HG03064 (cell line): ENCODE measurements around the gene EEF2K.

ENCODE experiments used
- ATAC-seq: cut with Tn5 transposase; IDR thresholded peaks from one replicate; pipeline ENCODE4 v1.9.1; 2021; ENCODE audit warnings: low read depth; ENCODE audit not compliant: unreplicated experiment

Gene EEF2K

DNA sequence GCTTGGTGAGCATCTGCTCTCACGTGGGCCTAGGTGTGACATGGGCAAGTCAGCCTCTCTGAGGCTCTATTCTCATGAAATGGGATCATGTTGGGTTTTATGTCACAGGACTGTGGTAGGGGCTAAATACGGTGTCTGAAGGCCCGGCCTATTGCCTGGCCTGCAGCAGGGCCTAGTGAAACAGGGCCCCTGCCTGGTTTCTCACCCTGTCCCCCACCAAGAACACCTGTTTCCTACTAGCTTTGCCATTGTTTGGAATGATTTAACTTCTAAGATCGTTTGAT is 120.2 kb downstream of the EEF2K start:
- ATAC-seq = no peak

GRCh38 chr16:22326771-22327445 is 120.8 kb downstream of the EEF2K start:
- no peak for ATAC-seq

DNA sequence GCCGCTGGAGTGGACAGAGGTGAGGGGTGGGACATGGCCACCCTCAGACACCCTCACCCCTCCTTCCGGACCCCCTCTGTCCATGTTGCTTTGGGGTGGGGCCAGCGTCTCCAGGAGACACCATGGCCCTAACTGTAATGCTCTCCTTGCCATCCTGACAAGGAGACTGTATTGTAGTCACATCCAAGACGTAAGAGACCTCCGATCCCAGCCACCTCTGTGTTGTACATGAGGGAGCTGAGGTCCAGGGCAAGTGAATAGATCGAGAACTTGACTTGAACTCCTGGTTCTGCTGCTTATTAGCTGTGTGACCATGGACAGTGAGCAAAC is 121.3 kb downstream of the EEF2K start:
- no peak for ATAC-seq

GRCh38 chr16:22328081-22328725 is 122.1 kb downstream of the EEF2K start:
- ATAC-seq = no peak

DNA sequence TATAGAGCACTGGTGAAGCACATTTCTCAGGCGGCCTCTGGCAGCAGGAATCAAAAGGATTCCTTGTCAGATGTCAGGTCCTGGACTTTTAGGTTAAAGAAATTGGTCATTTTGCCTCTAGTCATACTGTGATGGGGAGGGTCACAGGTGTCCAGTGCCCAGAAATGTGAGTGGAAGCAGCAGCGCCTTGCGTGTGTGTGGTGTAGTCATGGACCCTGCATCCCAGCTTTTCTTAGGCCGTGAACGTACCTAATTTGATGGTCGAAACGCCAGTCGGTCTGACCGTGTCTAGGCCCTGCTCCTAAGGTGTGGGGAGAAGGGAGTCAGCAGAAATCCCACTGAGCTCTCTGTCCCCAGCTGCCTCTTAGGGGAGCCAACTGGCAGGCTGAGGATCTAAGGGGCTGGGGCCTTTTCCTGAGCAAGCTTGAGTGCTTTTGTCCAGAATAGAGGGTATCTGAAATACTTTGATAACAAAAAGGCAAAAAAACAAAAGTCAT is 123.2 kb downstream of the EEF2K start:
- no peak for ATAC-seq

GRCh38 chr16:22330326-22330725 is 124.2 kb downstream of the EEF2K start:
- no peak for ATAC-seq

DNA sequence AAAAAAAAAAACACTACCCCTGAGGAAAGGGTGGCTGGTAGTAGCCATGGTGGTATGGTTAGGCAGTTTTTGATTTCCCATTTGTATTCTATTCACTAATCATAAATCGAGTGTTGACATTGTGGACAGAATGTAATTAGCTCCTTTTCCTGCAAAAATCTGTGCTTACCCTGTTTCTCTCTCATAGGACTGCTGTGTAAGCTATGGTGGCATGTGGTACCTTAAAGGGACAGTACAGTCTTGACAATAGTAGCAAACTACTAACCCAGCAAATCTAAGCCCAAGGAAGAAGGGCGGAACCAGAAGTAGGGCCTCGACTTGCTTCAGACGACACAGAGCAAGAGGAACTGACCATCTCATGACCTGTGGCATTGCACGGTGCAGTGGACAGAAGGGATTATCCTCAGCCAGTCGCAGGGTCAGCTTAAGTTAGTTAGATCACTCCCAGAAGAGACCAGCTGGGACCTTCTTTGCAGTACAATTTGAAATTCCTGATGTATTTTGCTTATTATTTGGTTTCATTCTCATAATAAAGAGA is 127.4 kb downstream of the EEF2K start:
- no peak for ATAC-seq

- ATAC-seq = no peak
These were observed 129.7 kb downstream of the EEF2K start for GRCh38 chr16:22335668-22336246.

DNA sequence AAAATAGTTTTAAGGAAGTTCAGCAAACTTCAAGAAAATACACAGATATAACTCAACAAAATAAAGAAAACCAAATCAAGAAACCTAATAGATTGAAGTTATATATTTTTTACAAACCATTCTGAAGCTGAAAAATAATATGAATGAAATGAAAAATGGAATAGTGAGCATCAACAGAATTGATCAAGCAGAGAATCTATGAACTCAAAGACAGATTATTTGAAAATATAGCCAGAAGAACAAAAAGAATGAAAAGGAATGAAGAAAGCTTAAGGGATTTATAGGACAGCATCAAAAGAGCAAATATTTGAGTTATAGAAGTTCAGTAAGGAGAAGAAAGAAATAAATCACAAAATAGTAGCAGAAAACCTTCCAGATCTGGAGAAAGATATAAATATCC is 130.5 kb downstream of the EEF2K start:
- no peak for ATAC-seq

- no peak for ATAC-seq
These were observed 131.0 kb downstream of the EEF2K start for GRCh38 chr16:22337045-22337444.

DNA sequence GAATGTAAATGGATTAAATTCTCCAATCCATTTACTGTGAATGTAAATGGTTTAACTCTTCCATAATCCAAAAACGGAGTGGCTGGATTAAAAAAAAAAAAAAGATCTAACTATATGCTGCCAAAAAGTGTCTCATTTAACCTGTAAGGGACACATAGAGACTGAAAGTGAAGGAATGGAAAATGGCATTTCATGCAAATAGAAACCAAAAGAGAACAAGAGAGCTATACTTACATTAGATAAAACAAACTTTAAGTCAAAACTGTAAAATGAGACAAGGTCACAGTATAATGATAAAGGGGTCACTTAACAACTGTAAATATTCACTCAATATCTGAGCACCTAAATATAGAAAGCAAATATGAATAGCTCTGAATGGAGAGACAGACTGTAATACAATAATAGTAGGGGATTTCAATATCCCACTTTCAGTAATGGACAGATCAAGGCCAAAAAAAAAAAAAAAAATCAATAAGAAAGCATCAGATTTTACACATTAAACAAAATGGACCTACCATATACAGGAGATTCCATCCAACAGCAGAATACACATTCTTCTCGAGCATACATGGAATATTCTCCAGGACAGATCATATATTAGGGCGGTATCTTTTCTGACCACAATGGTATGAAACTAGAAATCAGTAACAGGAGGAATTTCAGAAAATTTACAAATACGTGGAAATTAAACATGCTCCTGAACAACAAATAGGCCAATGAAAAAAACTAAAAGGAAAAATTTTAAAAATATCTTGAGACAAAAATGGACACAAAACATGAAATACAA is 132.0 kb downstream of the EEF2K start:
- no peak for ATAC-seq
